Measurements from ENCODE around the gene TPO.

Gene TPO

GRCh38 chr2:1586923-1587840 is 173.9 kb downstream of the TPO start:
- no peak for DNase-seq

GRCh38 chr2:1588051-1588977 is 175.1 kb downstream of the TPO start:
- DNase-seq, result no peak

- peak; percentile 67 for DNase-seq
Measured at GRCh38 chr2:1588978-1589621, 175.8 kb downstream of the TPO start.

GRCh38 chr2:1590596-1591460 is 177.6 kb downstream of the TPO start:
- DNase-seq, result no peak

DNA sequence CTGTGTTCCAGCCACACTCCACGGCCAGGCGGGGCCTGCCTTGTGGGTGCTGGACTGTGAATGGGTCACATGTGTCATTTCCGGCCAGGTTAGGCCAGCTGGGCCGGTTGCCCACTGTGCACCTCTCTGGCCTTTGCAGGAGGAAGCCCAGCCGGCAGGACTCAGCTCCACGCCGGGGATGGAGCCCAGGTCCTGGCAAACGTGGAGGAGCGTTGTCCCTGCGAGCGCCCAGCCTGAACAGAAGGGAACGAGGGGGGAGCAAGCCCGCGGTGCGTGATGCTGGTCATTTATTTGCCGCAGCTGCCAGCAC is 178.2 kb downstream of the TPO start:
- no peak for DNase-seq
